T-cell (primary cell): ENCODE measurements around the gene SRRM2. TPM values are rescaled to one million over a fixed set of nuclear protein-coding genes. Genes with fewer than 3 reads are reported as not detected.

ENCODE experiments used
- ATAC-seq, 4 experiments: fragments of 200-7000 bp in 3 of 4; fragments of 150-1000 bp in 1 of 4; cut with Tn5 transposase; replicated peaks in 1 of 4; 1 replicate in 3 of 4; 2 replicates in 1 of 4; pipeline ENCODE4 v1.10.0; 2021; ENCODE audit warnings: moderate library complexity in 3 of 4, mild to moderate bottlenecking in 2 of 4, moderate number of reproducible peaks in 1 of 4
- CTCF ChIA-PET, 2 donors: fragments of 300-600 bp; sonication (Branson Sonifier 250); formaldehyde crosslinking; loops; one replicate each; lab custom pipeline; 2022; ENCODE audit warnings: antibody characterized with exemption in 2 of 2; lab: Charles Lee
- POLR2A ChIA-PET, 2 donors: fragments of 300-600 bp; sonication (Branson Sonifier 250); formaldehyde crosslinking; loops; one replicate each; lab custom pipeline; 2022; ENCODE audit warnings: antibody characterized with exemption in 2 of 2; lab: Charles Lee
- DNase-seq, 35 experiments: peaks; one replicate each; pipeline versions ENCODE4 v3.0.0 to v3.0.0-alpha.2; 2013 to 2023
- H3K27ac ChIP-seq: one replicate; pipeline ENCODE4 v1.5.1; 2013; ENCODE audit warnings: low read length
- H3K27me3 ChIP-seq, 2 experiments: replicated peaks in 1 of 2; 1 replicate in 1 of 2; 2 replicates in 1 of 2; pipeline versions ENCODE4 v1.6.1 to v1.7.0; 2013; ENCODE audit warnings: low read length in 1 of 2, mixed read lengths in 1 of 2; ENCODE audit not compliant: control insufficient read depth in 2 of 2, insufficient read depth in 2 of 2; ENCODE audit errors: extremely low read depth in 1 of 2
- H3K36me3 ChIP-seq, 2 donors: 1 replicate in 1 of 2; 2 replicates in 1 of 2; pipeline versions ENCODE4 v1.6.1 to v1.7.0; 2013; ENCODE audit warnings: low read length in 1 of 2; ENCODE audit not compliant: control insufficient read depth in 2 of 2, insufficient read depth in 1 of 2; ENCODE audit errors: extremely low read depth in 1 of 2
- H3K4me1 ChIP-seq, 2 experiments: 1 replicate in 1 of 2; 2 replicates in 1 of 2; pipeline versions ENCODE4 v1.6.1 to v1.7.0; 2013; ENCODE audit warnings: low read length in 2 of 2, mixed read lengths in 1 of 2; ENCODE audit not compliant: insufficient read depth in 2 of 2, control insufficient read depth in 1 of 2; ENCODE audit errors: extremely low read depth in 1 of 2
- H3K4me3 ChIP-seq, 2 donors: 1 replicate in 1 of 2; 2 replicates in 1 of 2; pipeline versions ENCODE4 v1.5.1 to v1.7.0; 2013; ENCODE audit warnings: mild to moderate bottlenecking in 2 of 2, low read length in 1 of 2, moderate library complexity in 1 of 2; ENCODE audit not compliant: control insufficient read depth in 1 of 2; ENCODE audit errors: extremely low read depth in 1 of 2
- H3K9me3 ChIP-seq: 2 replicates; pipeline ENCODE4 v1.7.0; 2013
- H3K27ac Mint-ChIP-seq, 2 donors: one replicate each; pipeline ENCODE4 v1.8.0; 2020 to 2021; ENCODE audit warnings: mild to moderate bottlenecking in 2 of 2, mixed read lengths in 2 of 2
- H3K27me3 Mint-ChIP-seq, 2 donors: one replicate each; pipeline ENCODE4 v1.8.0; 2021 to 2022; ENCODE audit warnings: mixed read lengths in 2 of 2
- H3K36me3 Mint-ChIP-seq: one replicate; pipeline ENCODE4 v1.8.0; 2021; ENCODE audit warnings: mixed read lengths
- H3K4me1 Mint-ChIP-seq, 3 donors: one replicate each; pipeline ENCODE4 v1.8.0; 2020 to 2022; ENCODE audit warnings: mixed read lengths in 3 of 3, mild to moderate bottlenecking in 1 of 3
- H3K4me3 Mint-ChIP-seq, 3 donors: one replicate each; pipeline ENCODE4 v1.8.0; 2020 to 2022; ENCODE audit warnings: mild to moderate bottlenecking in 3 of 3, mixed read lengths in 3 of 3, moderate library complexity in 3 of 3
- H3K9me3 Mint-ChIP-seq, 3 donors: one replicate each; pipeline ENCODE4 v1.8.0; 2020 to 2022; ENCODE audit warnings: mixed read lengths in 3 of 3
- WGBS: methylation state at CpG from one replicate; pipeline ENCODE4 v1.1.5; 2013; ENCODE audit warnings: missing lambda C conversion rate; ENCODE audit not compliant: insufficient coverage; 5-methylcytosine and 5-hydroxymethylcytosine counted together
- total RNA-seq, 35 experiments: library from RNA in 6 of 35; stranded (reverse) in 6 of 35; fragments of 120-200 nt in 1 of 35; gene quantifications; one replicate each; pipeline versions ENCODE4 v1.2.1 to v1.2.4 and lab custom pipeline; 2013 to 2026

SRRM2 gene
- total RNA-seq, 5 donors from 2014 or later (not counting 1 experiment from before 2014, with no cell fraction given) = 784 to 1,343 (median 947) TPM

GRCh38 chr16:2756288-2757015, 4.0 kb downstream of the SRRM2 start:
- Mint-ChIP-seq H3K4me1 (peaks cover 61 to 69% (median 64%) of the 10 kb centered on the region in 3 donors), H3K4me3 (peak overlapping the region in 1 of 3 donors; percentile 91), H3K36me3 (peaks cover 51% of the 10 kb centered on the region), H3K27me3 (no peaks in the 10 kb centered on the region), H3K27ac (peak overlapping the region in 1 of 2 donors; percentile 62), H3K9me3 (no peaks in the 10 kb centered on the region)
- Histone ChIP-seq H3K4me1 (peaks cover 21 to 42% of the 10 kb centered on the region in 2 experiments), H3K27me3 (no peaks in the 10 kb centered on the region), H3K27ac (no peak overlapping the region), H3K4me3 (no peak overlapping the region), H3K9me3 (no peaks in the 10 kb centered on the region), H3K36me3 (peaks cover 10 to 55% of the 10 kb centered on the region in 2 donors)
- CTCF ChIA-PET = no interaction called here
- POLR2A ChIA-PET = interaction anchor here in 1 of 2 donors (0.6 to 1.9 kb wide), 2 partner anchors 11 to 18 kb away, joined by 3 to 13 read pairs; no protein-coding TSS in a partner anchor
- no peak for DNase-seq
- WGBS = 91% methylated on average over 30 of the region's 30 CpGs
- ATAC-seq = no peak

GRCh38 chr16:2757344-2757743, 4.9 kb downstream of the SRRM2 start:
- Mint-ChIP-seq H3K4me1 (peaks cover 56 to 71% (median 63%) of the 10 kb centered on the region in 3 donors), H3K9me3 (no peaks in the 10 kb centered on the region), H3K36me3 (peaks cover 60% of the 10 kb centered on the region), H3K27ac (no peak overlapping the region), H3K4me3 (peak overlapping the region in 1 of 3 donors; percentile 6), H3K27me3 (no peaks in the 10 kb centered on the region)
- Histone ChIP-seq H3K27ac (no peak overlapping the region), H3K9me3 (no peaks in the 10 kb centered on the region), H3K27me3 (no peaks in the 10 kb centered on the region), H3K4me1 (peaks cover 19 to 35% of the 10 kb centered on the region in 2 experiments), H3K36me3 (peaks cover 10 to 64% of the 10 kb centered on the region in 2 donors), H3K4me3 (no peak overlapping the region)
- 96% methylated on average over 10 of the region's 11 CpGs for WGBS
- ChIA-PET CTCF (no interaction called here), POLR2A (interaction anchor here in 1 of 2 donors (0.6 to 1.9 kb wide), 2 partner anchors 10 to 18 kb away, joined by 3 to 13 read pairs; no protein-coding TSS in a partner anchor)
- no peak for DNase-seq
- ATAC-seq = no peak

- POLR2A ChIA-PET = no interaction called here
- DNase-seq (no peak), ATAC-seq (no peak)
- H3K27me3 Mint-ChIP-seq = no peaks in the 10 kb centered on the region
- no peak overlapping the region for H3K27ac Mint-ChIP-seq
- no peaks in the 10 kb centered on the region for H3K9me3 Mint-ChIP-seq
- H3K4me3 Mint-ChIP-seq = no peak overlapping the region
- H3K36me3 Mint-ChIP-seq = peaks cover 94% of the 10 kb centered on the region
- no peak overlapping the region for H3K27ac ChIP-seq
- WGBS = 99% methylated on average over 9 of the region's 10 CpGs
- CTCF ChIA-PET = no interaction called here
- H3K4me3 ChIP-seq = no peak overlapping the region
- H3K4me1 Mint-ChIP-seq = peaks cover 34 to 60% (median 38%) of the 10 kb centered on the region in 3 donors
- H3K4me1 ChIP-seq = peaks cover 0 to 7% of the 10 kb centered on the region in 2 experiments
- H3K9me3 ChIP-seq = no peaks in the 10 kb centered on the region
- H3K27me3 ChIP-seq = no peaks in the 10 kb centered on the region
- H3K36me3 ChIP-seq = peaks cover 17 to 100% of the 10 kb centered on the region in 2 donors
These were observed 9.0 kb downstream of the SRRM2 start for GRCh38 chr16:2761472-2761871.

- H3K4me3 Mint-ChIP-seq = no peak overlapping the region
- no peak for DNase-seq
- Histone ChIP-seq H3K27me3 (no peaks in the 10 kb centered on the region), H3K9me3 (no peaks in the 10 kb centered on the region), H3K36me3 (peaks cover 19 to 100% of the 10 kb centered on the region in 2 donors), H3K27ac (no peak overlapping the region), H3K4me1 (peaks cover 0 to 8% of the 10 kb centered on the region in 2 experiments), H3K4me3 (no peak overlapping the region)
- H3K27me3 Mint-ChIP-seq = no peaks in the 10 kb centered on the region
- ChIA-PET CTCF (no interaction called here), POLR2A (no interaction called here)
- peaks cover 94% of the 10 kb centered on the region for H3K36me3 Mint-ChIP-seq
- WGBS = 98% methylated on average over 42 of the region's 42 CpGs
- peak in 2 of 4 experiments; percentile 7 to 17 for ATAC-seq
- peaks cover 29 to 60% (median 32%) of the 10 kb centered on the region in 3 donors for H3K4me1 Mint-ChIP-seq
- H3K9me3 Mint-ChIP-seq = no peaks in the 10 kb centered on the region
- H3K27ac Mint-ChIP-seq = no peak overlapping the region
These were observed 9.6 kb downstream of the SRRM2 start for GRCh38 chr16:2761886-2762583.

GRCh38 chr16:2762711-2763110, 10.3 kb downstream of the SRRM2 start:
- no peak overlapping the region for H3K27ac ChIP-seq
- WGBS = 97% methylated on average over 13 of the region's 13 CpGs
- ChIA-PET CTCF (no interaction called here), POLR2A (interaction anchor here in 1 of 2 donors (0.7 kb wide), 1 partner anchor 9 kb away, joined by 4 read pairs; no protein-coding TSS in a partner anchor)
- H3K36me3 ChIP-seq = peaks cover 22 to 100% of the 10 kb centered on the region in 2 donors
- H3K4me3 Mint-ChIP-seq = no peak overlapping the region
- peaks cover 92% of the 10 kb centered on the region for H3K36me3 Mint-ChIP-seq
- H3K27me3 ChIP-seq = no peaks in the 10 kb centered on the region
- no peak overlapping the region for H3K4me3 ChIP-seq
- H3K4me1 Mint-ChIP-seq = peaks cover 23 to 56% (median 25%) of the 10 kb centered on the region in 3 donors
- peaks cover 0 to 9% of the 10 kb centered on the region in 2 experiments for H3K4me1 ChIP-seq
- no peak overlapping the region for H3K27ac Mint-ChIP-seq
- no peak for ATAC-seq
- no peaks in the 10 kb centered on the region for H3K9me3 Mint-ChIP-seq
- DNase-seq = no peak
- H3K9me3 ChIP-seq = no peaks in the 10 kb centered on the region
- no peaks in the 10 kb centered on the region for H3K27me3 Mint-ChIP-seq

GRCh38 chr16:2763173-2763572, 10.7 kb downstream of the SRRM2 start:
- WGBS = 98% methylated on average over 6 of the region's 6 CpGs
- Mint-ChIP-seq H3K36me3 (peaks cover 92% of the 10 kb centered on the region), H3K9me3 (no peaks in the 10 kb centered on the region), H3K27me3 (no peaks in the 10 kb centered on the region), H3K4me1 (peaks cover 20 to 59% (median 23%) of the 10 kb centered on the region in 3 donors), H3K4me3 (no peak overlapping the region), H3K27ac (no peak overlapping the region)
- Histone ChIP-seq H3K27me3 (no peaks in the 10 kb centered on the region), H3K4me1 (peaks cover 0 to 9% of the 10 kb centered on the region in 2 experiments), H3K9me3 (no peaks in the 10 kb centered on the region), H3K36me3 (peaks cover 20 to 100% of the 10 kb centered on the region in 2 donors), H3K4me3 (no peak overlapping the region), H3K27ac (no peak overlapping the region)
- POLR2A ChIA-PET = interaction anchor here in 1 of 2 donors (0.7 kb wide), 1 partner anchor 10 kb away, joined by 4 read pairs; no protein-coding TSS in a partner anchor
- CTCF ChIA-PET = no interaction called here
- ATAC-seq (no peak), DNase-seq (no peak)
